ENCODE measurements around the gene SDK2.

DNA sequence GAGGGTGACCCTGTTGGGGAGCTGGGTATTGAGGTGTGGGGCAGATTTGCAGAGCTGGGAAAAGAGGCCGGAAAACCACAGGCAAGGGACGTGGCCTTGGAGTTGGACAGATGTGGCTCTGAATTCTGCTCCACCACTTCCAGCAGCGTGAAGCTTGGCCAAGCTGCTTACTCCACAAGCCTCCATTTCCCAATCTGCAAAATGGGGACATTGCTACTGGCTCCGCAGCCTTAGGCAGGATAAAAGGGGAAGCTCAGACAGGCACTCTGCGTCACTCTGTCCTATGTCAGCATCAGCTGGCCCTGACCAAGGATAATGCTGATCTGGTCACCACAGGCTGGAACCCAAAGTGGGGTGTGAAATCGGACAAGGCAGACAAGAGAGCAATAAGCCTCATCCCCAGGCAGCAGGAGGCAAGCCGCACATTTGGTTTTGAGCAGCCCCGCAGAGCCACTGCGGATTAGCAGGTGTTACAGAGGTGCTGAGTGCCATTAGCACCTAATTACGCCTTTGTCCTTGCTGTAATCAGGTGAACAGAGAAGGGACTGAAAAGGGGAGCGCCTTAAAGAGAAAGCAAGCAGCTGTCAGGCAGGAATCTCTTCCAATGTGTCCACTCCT, 54.8 kb downstream of the SDK2 start:
- no peak for TF ChIP-seq CTCF (conservative IDR thresholded peaks at IDR 0.05; ENCODE audit: low read depth, low read length)
- TF ChIP-seq EZH2 (IDR thresholded peaks at IDR 0.05; ENCODE audit: borderline replicate concordance, low read depth, low read length, poor library complexity, severe bottlenecking) = no peak
